ENCODE data around the gene ONECUT3. TPM values are rescaled to one million over a fixed set of nuclear protein-coding genes. Genes with fewer than 3 reads are reported as not detected.
A peak's percentile ranks its signal among the peaks of the same experiment; 100 is the strongest.

The ONECUT3 gene
- total RNA-seq, 3 donors from 2014 or later, result not detected

DNA sequence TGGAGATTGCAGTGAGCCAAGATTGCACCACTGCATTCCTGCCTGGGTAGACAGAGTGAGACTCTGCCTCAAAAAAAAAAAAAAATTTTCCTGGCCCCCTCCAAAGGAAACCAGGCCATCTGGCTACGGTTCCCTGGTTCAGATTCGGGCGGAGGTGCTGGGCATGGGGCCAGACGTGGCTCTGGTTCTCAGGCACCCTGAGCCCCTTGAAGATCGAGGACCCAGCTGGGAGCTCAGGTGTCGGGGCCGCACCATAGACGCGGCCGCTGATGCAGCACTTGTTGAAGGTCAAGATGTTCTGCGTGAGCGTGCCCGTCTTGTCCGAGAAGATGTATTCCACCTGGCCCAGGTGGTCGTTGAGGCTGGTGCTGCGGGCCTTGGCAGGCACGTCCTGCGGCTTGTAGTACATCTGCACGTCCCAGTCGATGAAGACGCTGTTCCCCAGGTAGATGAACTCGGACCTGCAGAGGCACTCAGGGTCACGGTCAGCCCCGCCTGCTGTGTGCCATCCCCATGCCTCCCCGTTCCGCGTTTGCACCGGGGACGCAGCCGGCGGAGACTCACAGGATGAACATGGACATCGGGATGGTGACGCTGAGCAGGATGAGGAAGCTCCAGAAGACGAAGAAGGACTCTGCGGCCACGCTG, 46.5 kb downstream of the ONECUT3 start:
- H3K36me3 ChIP-seq (ENCODE audit: low read depth), result no peaks in the 10 kb centered on the region
- ATAC-seq, result no peak
- intact Hi-C loops (cut with DNase I, micrococcal nuclease), result no loop called here

DNA sequence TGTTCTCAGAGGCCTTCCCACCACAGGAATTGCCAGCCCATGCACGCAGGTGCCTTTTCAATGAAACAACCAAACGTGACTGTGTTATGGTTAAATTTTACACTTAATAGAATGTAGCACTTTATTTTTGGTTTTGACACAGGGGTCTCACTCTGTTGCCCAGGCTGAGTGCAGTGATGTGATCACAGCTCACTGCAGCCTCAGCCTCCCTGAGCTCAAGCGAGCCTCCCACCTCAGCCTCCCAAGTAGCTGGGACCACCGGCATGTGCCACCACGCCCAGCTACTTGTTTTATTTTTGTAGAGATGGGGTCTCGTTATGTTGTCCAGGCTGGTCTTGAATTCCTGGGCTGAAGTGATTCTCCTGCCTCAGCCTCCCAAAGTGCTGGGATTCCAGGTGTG, 51.6 kb downstream of the ONECUT3 start:
- no peaks in the 10 kb centered on the region for H3K36me3 ChIP-seq (ENCODE audit: low read depth)
- intact Hi-C loops (cut with DNase I, micrococcal nuclease), result no loop called here
- no peak for ATAC-seq
- TF ChIP-seq, protein P1, sequence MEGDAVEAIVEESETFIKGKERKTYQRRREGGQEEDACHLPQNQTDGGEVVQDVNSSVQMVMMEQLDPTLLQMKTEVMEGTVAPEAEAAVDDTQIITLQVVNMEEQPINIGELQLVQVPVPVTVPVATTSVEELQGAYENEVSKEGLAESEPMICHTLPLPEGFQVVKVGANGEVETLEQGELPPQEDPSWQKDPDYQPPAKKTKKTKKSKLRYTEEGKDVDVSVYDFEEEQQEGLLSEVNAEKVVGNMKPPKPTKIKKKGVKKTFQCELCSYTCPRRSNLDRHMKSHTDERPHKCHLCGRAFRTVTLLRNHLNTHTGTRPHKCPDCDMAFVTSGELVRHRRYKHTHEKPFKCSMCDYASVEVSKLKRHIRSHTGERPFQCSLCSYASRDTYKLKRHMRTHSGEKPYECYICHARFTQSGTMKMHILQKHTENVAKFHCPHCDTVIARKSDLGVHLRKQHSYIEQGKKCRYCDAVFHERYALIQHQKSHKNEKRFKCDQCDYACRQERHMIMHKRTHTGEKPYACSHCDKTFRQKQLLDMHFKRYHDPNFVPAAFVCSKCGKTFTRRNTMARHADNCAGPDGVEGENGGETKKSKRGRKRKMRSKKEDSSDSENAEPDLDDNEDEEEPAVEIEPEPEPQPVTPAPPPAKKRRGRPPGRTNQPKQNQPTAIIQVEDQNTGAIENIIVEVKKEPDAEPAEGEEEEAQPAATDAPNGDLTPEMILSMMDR (IDR thresholded peaks at IDR 0.05), result no peak
- no peak for DNase-seq
- no peaks in the 10 kb centered on the region for H3K9me3 ChIP-seq
- H3K4me1 ChIP-seq (ENCODE audit: low read depth), result no peaks in the 10 kb centered on the region
- H3K4me3 ChIP-seq, result no peak overlapping the region

More for the DNA sequence above, 46.5 kb downstream of the ONECUT3 start:
- Histone ChIP-seq H3K4me1 (ENCODE audit: low read depth) (peaks cover 4% of the 10 kb centered on the region), H3K9me3 (no peaks in the 10 kb centered on the region), H3K4me3 (no peak overlapping the region)
- no peak for DNase-seq
- TF ChIP-seq, protein P1 (IDR thresholded peaks at IDR 0.05), result no peak

DNA sequence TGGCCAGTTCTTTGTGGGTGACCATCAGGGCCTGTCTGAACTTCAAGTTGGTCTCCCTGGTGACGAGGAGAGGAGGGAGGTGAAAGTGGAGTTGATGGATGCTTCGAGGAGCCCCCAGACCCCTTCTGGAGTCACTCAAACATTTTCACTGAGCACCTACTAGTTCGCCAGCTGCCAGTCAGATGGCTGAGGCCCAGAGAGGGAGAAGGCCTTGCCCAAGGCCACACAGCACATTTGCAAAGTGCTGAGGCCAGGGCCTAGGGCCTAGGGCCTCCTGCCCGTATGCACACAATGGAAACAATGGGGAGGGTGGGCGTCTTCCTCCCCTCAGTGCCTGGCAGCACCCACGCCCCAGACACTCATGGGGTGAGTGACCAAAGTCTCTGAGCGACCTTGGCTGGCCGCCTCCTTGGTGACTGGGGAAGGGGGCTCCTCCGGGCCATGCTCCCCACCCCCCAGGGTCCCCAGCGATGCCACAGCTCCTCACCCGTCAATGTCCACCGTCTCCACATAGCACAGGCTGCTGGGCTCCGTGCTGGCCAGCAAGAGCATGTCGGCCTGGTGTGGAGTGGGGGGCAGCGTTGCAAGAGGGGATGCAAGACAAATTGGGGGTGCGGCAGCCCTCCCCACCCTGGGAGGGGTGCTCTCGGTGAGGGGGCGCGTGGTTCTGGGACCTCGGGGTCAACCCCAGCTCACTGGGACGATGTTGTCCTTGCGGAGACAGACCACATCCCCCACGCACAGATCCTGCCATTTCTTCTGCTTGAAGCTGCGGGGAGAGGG, 52.3 kb downstream of the ONECUT3 start:
- intact Hi-C loops (cut with DNase I, micrococcal nuclease), result no loop called here
- no peak overlapping the region for H3K4me3 ChIP-seq
- no peak for ATAC-seq

DNA sequence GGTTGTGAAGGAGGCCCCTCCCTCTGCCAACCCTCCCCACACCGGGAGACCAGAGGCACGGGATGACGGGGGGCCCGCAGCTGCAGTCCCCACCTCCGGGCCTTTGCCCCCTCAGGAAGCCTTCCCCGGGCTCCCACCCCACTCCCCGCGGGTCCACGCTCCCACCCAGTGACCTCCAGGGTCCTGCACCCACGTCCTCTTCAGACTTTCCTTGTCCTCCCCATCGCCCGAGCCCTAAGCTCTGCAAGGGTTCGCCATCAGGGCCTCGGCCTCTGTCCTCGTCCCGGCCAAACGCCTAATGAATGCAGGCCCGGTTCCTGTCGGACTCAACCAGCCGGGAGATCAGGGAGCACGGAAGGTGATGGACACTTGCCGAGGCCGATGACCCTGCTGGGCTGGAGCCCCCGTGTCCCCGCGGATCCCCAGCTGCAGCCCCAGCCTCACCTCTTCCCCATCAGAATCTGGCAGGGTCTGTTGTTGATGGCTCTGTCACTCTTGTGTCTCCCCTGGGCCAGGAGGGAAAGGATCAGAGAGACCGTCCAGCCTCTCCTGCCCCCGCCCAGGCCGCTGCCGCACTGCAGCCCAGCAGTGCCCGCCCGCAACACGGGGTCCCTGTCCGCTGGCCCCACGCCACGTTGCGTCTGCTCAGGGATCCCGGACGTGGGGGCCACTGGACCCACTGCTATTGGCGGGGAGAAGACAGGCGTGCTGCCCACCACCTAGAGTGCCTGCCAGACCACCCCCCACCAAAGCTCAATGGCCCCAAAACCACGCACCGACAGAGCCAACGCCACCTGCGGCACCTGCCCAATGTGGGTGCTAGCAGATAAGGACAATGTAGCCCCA, 53.1 kb downstream of the ONECUT3 start:
- Histone ChIP-seq H3K36me3 (ENCODE audit: low read depth) (no peaks in the 10 kb centered on the region), H3K4me3 (no peak overlapping the region), H3K9me3 (no peaks in the 10 kb centered on the region), H3K4me1 (ENCODE audit: low read depth) (peaks cover under 1% of the 10 kb centered on the region)
- intact Hi-C loops (cut with DNase I, micrococcal nuclease), result no loop called here
- DNase-seq (peak in 2 of 3 donors; percentile 22 to 43), ATAC-seq (no peak)
- TF ChIP-seq, protein P1 (IDR thresholded peaks at IDR 0.05), result no peak

More for the DNA sequence above, 52.3 kb downstream of the ONECUT3 start:
- DNase-seq, result peak in 1 of 3 donors; percentile 10
- TF ChIP-seq, protein P1 (IDR thresholded peaks at IDR 0.05), result no peak
- Histone ChIP-seq H3K36me3 (ENCODE audit: low read depth) (no peaks in the 10 kb centered on the region), H3K4me1 (ENCODE audit: low read depth) (no peaks in the 10 kb centered on the region), H3K9me3 (no peaks in the 10 kb centered on the region)

DNA sequence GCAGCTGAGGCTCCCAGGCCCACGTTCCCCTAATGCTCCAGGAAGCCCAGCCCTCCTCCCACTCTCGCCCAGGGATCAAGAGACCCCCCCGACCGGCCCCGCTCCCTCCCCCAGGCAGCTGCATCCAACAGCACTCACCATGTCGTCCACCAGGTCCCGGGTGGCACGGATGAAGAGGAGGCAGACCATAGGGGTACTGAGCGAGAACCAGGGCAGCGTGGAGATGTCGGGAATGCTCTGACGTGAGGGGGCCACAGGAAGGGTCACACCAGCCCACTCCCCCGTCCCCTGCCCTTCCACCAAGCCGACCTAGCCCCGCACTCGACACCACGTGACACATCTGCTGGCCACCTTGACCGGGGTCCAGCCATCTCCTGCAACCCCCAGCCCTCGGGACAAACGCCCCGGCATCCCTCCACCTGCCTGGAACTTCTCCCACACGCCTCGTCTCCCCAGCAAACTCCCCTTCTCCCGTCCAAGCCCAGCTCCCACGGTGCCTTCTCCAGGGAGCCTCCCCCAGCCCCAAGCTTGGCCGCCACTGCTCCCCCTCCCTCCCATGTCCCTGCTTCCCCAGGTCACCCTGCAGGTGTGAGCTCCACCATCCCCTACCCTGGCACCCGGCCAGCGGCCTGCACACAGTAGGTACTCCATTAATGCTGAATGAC, 53.9 kb downstream of the ONECUT3 start:
- Histone ChIP-seq H3K9me3 (no peaks in the 10 kb centered on the region), H3K4me3 (no peak overlapping the region), H3K4me1 (ENCODE audit: low read depth) (peaks cover 6% of the 10 kb centered on the region), H3K36me3 (ENCODE audit: low read depth) (no peaks in the 10 kb centered on the region)
- DNase-seq (peak in 1 of 3 donors; percentile 51), ATAC-seq (no peak)
- TF ChIP-seq, protein P1 (IDR thresholded peaks at IDR 0.05), result no peak
- intact Hi-C loops (cut with DNase I, micrococcal nuclease), result no loop called here
